ENCODE measurements around the gene PRCP. TPM values are rescaled to one million over a fixed set of nuclear protein-coding genes. Genes with fewer than 3 reads are reported as not detected.

PRCP gene
- total RNA-seq, 1 experiment from 2014 or later, result 57.0 TPM

DNA sequence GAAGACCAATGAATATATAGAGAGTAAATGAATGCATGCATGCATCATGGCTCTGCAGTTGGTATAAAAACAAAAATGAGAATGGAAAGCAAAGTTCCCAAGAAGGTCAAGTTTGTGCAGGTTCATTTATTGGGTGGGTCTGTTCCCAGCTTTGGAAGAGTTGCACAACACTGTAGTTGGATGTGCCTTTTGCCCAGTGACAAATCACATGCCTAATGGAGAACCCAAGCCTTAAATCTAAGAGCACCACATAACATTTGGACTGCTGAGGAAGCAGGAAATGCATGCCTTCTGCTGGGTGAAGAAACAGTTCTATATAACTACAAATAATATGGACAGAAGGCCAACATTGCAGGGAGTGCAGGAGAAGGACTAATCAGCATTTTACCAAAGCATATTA lies 30.6 kb downstream of the PRCP start:
- ATAC-seq, result no peak
- Histone ChIP-seq H3K27me3 (ENCODE audit: control insufficient read depth, insufficient read depth, low read length) (no peaks in the 10 kb centered on the region), H3K4me3 (ENCODE audit: low read depth in 2 of 2, low read length in 2 of 2) (no peak overlapping the region), H3K9me3 (ENCODE audit: control insufficient read depth, insufficient read depth, low read depth, low read length) (no peaks in the 10 kb centered on the region), H3K4me1 (ENCODE audit: control insufficient read depth, insufficient read depth, low read length) (peaks cover 14% of the 10 kb centered on the region), H3K36me3 (ENCODE audit: control insufficient read depth, insufficient read depth, low read length) (no peaks in the 10 kb centered on the region), H3K27ac (ENCODE audit: low read length) (no peak overlapping the region)
- ChIA-PET POLR2A (no interaction called here), CTCF (no interaction called here)
- in situ Hi-C loops (cut with HindIII; ENCODE audit: low pct_unique_long_range_greater_than_20kb, low sequenced_read_pairs), result no loop called here
- TF ChIP-seq POLR2AphosphoS5 (IDR thresholded peaks at IDR 0.05; ENCODE audit: low read depth, low read length) (no peak), TCF7L2 (IDR thresholded peaks at IDR 0.05; ENCODE audit: low read depth, low read length) (no peak), SIN3A (IDR thresholded peaks at IDR 0.05; ENCODE audit: borderline replicate concordance, insufficient read depth, low read depth, low read length) (no peak)
- TF ChIP-seq, protein P1, sequence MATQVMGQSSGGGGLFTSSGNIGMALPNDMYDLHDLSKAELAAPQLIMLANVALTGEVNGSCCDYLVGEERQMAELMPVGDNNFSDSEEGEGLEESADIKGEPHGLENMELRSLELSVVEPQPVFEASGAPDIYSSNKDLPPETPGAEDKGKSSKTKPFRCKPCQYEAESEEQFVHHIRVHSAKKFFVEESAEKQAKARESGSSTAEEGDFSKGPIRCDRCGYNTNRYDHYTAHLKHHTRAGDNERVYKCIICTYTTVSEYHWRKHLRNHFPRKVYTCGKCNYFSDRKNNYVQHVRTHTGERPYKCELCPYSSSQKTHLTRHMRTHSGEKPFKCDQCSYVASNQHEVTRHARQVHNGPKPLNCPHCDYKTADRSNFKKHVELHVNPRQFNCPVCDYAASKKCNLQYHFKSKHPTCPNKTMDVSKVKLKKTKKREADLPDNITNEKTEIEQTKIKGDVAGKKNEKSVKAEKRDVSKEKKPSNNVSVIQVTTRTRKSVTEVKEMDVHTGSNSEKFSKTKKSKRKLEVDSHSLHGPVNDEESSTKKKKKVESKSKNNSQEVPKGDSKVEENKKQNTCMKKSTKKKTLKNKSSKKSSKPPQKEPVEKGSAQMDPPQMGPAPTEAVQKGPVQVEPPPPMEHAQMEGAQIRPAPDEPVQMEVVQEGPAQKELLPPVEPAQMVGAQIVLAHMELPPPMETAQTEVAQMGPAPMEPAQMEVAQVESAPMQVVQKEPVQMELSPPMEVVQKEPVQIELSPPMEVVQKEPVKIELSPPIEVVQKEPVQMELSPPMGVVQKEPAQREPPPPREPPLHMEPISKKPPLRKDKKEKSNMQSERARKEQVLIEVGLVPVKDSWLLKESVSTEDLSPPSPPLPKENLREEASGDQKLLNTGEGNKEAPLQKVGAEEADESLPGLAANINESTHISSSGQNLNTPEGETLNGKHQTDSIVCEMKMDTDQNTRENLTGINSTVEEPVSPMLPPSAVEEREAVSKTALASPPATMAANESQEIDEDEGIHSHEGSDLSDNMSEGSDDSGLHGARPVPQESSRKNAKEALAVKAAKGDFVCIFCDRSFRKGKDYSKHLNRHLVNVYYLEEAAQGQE (IDR thresholded peaks at IDR 0.05; ENCODE audit: insufficient read depth in 1 of 2, low read depth in 2 of 2, low read length in 1 of 2), result no peak
- TF ChIP-seq, protein P2, sequence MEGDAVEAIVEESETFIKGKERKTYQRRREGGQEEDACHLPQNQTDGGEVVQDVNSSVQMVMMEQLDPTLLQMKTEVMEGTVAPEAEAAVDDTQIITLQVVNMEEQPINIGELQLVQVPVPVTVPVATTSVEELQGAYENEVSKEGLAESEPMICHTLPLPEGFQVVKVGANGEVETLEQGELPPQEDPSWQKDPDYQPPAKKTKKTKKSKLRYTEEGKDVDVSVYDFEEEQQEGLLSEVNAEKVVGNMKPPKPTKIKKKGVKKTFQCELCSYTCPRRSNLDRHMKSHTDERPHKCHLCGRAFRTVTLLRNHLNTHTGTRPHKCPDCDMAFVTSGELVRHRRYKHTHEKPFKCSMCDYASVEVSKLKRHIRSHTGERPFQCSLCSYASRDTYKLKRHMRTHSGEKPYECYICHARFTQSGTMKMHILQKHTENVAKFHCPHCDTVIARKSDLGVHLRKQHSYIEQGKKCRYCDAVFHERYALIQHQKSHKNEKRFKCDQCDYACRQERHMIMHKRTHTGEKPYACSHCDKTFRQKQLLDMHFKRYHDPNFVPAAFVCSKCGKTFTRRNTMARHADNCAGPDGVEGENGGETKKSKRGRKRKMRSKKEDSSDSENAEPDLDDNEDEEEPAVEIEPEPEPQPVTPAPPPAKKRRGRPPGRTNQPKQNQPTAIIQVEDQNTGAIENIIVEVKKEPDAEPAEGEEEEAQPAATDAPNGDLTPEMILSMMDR (IDR thresholded peaks at IDR 0.05), result no peak
- intact Hi-C loops (cut with micrococcal nuclease; ENCODE audit: unreplicated experiment), result loop anchor here (5.0 kb wide), 1 partner anchor 948 kb away; no protein-coding TSS in a partner anchor
- DNase-seq (ENCODE audit: low read depth, low spot score), result no peak
- no TSS peak for BruUV-seq (replicated peaks)

DNA sequence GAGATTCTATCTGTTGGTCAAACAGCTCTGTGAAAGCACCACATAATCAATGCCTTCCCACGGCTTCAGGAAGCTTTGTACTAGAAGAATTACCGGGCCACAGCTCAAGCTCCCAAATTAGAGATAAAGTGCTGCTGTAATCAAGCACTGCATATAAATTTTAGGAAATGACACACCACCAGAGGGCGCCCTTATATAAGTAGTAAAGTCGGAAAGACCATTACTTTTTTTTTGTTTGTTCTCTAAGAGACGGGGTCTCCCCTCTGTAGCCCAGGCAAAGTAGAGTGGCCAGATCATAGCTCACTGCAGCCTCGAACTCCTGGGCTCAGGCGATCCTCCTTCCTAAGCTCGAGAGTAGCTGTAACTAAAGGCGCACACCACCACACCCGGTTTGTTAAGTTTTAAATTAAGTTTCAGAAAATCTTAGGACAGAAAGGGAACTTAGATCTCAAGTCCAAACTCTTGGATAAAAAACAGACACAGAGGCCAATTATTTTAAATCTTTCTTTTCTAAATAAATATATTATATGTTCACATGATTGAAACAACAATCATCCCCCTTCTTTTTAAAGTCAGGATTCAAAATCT lies 32.6 kb downstream of the PRCP start:
- H3K4me3 ChIP-seq (ENCODE audit: low read depth in 2 of 2, low read length in 2 of 2), result peak overlapping the region in 1 of 2 experiments; percentile 26; a peak in 2 of 4 replicates
- POLR2A ChIA-PET, result no interaction called here

More for the DNA sequence above, 32.6 kb downstream of the PRCP start:
- TF ChIP-seq, protein P2 (IDR thresholded peaks at IDR 0.05), result peak; percentile 90
- TF ChIP-seq SIN3A (IDR thresholded peaks at IDR 0.05; ENCODE audit: borderline replicate concordance, insufficient read depth, low read depth, low read length), result no peak
- intact Hi-C loops (cut with micrococcal nuclease; ENCODE audit: unreplicated experiment) (loop anchor here (1.0 to 5.0 kb wide), 2 partner anchors 60 to 950 kb away; no protein-coding TSS in a partner anchor), in situ Hi-C loops (cut with HindIII; ENCODE audit: low pct_unique_long_range_greater_than_20kb, low sequenced_read_pairs) (no loop called here)
- CTCF ChIA-PET, result interaction anchor here (0.6 to 2.0 kb wide), 8 partner anchors 9 to 379 kb away, joined by 3 to 10 read pairs (median 4); partner anchors contain the start of genes DDIAS and PRCP
- BruUV-seq (replicated peaks), result no TSS peak
- Histone ChIP-seq H3K9me3 (ENCODE audit: control insufficient read depth, insufficient read depth, low read depth, low read length) (no peaks in the 10 kb centered on the region), H3K27ac (ENCODE audit: low read length) (peak overlapping the region; percentile 60; the same call in 1 of the 2 replicates), H3K4me1 (ENCODE audit: control insufficient read depth, insufficient read depth, low read length) (peaks cover 21% of the 10 kb centered on the region), H3K36me3 (ENCODE audit: control insufficient read depth, insufficient read depth, low read length) (no peaks in the 10 kb centered on the region), H3K27me3 (ENCODE audit: control insufficient read depth, insufficient read depth, low read length) (no peaks in the 10 kb centered on the region)
- DNase-seq (ENCODE audit: low read depth, low spot score), result peak; percentile 52
- ATAC-seq, result peak; percentile 69
